NT2/D1 (cell line): ENCODE measurements around the gene LCP2.

Source experiments
- DNase-seq: peaks from one replicate; pipeline ENCODE4 v3.0.0-alpha.2; 2011; ENCODE audit warnings: low read depth, low spot score
- H3K27me3 ChIP-seq: 2 replicates; pipeline ENCODE4 v1.6.0; 2011; ENCODE audit warnings: mild to moderate bottlenecking; ENCODE audit not compliant: insufficient read length, insufficient read depth
- H3K36me3 ChIP-seq: 2 replicates; pipeline ENCODE4 v1.6.1; 2011; ENCODE audit warnings: mild to moderate bottlenecking, low read length, mixed read lengths; ENCODE audit not compliant: insufficient read depth, insufficient read length
- H3K4me1 ChIP-seq: 2 replicates; pipeline ENCODE4 v1.5.1; 2011; ENCODE audit not compliant: insufficient read depth, insufficient read length
- H3K4me3 ChIP-seq: 2 replicates; pipeline ENCODE4 v1.5.1; 2011; ENCODE audit warnings: low read depth; ENCODE audit not compliant: insufficient read length
- H3K9ac ChIP-seq: 2 replicates; pipeline ENCODE4 v1.6.0; 2011; ENCODE audit warnings: low read depth; ENCODE audit not compliant: insufficient read length
- H3K9me3 ChIP-seq: 2 replicates; pipeline ENCODE4 v1.5.1; 2011; ENCODE audit warnings: mild to moderate bottlenecking, low read length; ENCODE audit not compliant: insufficient read depth
- SUZ12 ChIP-seq: IDR thresholded peaks from 2 replicates; pipeline ENCODE4 v1.6.1; 2011; ENCODE audit not compliant: insufficient read length, insufficient read depth; ENCODE audit errors: extremely low read depth
- YY1 ChIP-seq: IDR thresholded peaks from 2 replicates; pipeline ENCODE4 v1.6.1; 2011; ENCODE audit not compliant: insufficient read length, insufficient read depth
- ZNF274 ChIP-seq: IDR thresholded peaks from 2 replicates; pipeline ENCODE4 v1.6.1; 2011; ENCODE audit warnings: mild to moderate bottlenecking, low read depth, low read length

LCP2 gene

DNA sequence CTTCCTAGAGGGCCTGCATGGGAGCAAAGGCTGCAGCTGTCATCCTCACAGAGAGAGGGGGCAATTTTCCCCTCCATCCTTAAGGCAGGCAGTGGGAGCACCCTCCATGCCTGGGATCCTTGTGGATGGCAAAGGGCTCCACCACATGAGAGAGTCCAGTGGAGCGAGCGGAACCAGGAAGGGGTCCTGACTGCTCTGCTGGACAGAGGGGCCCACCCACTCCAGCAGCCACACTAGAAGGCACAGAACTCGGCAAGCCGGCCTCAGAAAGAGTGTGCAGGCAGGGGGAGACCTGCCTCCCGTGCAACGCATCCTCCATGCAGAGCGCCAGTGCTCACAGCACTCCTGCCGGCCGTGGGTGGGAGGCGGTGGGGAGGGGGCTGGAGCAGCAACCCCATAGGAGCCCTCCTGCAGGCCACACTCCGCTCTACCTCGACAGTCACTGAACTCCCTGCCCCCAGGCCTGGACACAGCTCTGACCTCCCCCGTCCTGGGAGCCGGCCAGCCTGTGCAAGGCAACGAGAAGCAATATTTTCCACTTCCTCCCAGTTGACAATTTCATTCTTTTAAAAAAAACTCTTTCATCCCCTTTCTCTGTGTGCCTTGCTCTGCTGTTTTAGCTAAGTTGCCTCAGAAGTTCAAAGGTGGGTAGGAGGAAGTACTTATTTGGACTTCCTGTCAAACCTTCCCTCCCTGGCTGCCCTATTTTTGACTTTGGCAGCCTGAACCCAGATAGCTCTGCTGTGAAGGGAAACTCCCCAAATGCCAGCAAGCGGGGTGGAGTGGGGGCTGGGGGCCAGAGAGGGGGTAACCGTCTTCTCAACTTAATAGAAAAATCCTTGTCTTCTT lies 5.3 kb upstream of the LCP2 start:
- H3K9ac ChIP-seq: no peak overlapping the region

GRCh38 chr5:170301981-170302652 lies 4.5 kb upstream of the LCP2 start:
- H3K9me3 ChIP-seq: no peaks in the 10 kb centered on the region
- TF ChIP-seq ZNF274 (no peak), SUZ12 (no peak), YY1 (no peak)
- DNase-seq: no peak
- H3K36me3 ChIP-seq: no peaks in the 10 kb centered on the region
- no peak overlapping the region for H3K4me3 ChIP-seq
- H3K9ac ChIP-seq: no peak overlapping the region
- no peaks in the 10 kb centered on the region for H3K27me3 ChIP-seq
- peaks cover 7% of the 10 kb centered on the region for H3K4me1 ChIP-seq

More for the DNA sequence above, 5.3 kb upstream of the LCP2 start:
- H3K36me3 ChIP-seq: no peaks in the 10 kb centered on the region
- peaks cover 10% of the 10 kb centered on the region for H3K4me1 ChIP-seq
- no peaks in the 10 kb centered on the region for H3K9me3 ChIP-seq
- H3K4me3 ChIP-seq: no peak overlapping the region
- no peak for DNase-seq
- no peaks in the 10 kb centered on the region for H3K27me3 ChIP-seq
- TF ChIP-seq YY1 (no peak), ZNF274 (no peak), SUZ12 (no peak)

DNA sequence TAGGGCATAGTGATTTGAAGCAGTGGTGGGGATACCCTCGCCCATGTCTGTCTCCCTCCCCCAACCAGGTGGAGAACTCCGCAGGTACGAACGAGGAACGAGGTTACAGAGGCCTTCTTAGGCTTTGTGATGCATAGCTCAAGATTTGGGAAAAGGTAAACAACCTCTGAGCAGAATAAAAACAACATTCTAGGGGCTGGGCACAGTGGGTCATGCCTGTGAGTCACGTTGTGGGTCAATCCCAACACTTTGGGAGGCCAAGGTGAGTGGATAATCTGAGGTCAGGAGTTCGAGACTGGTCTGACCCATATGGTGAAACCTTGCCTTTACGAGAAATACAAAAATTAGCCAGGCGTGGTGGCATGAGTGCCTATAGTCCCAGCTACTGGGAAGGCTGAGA lies 3.6 kb upstream of the LCP2 start:
- no peaks in the 10 kb centered on the region for H3K9me3 ChIP-seq
- no peaks in the 10 kb centered on the region for H3K27me3 ChIP-seq
- H3K4me3 ChIP-seq: no peak overlapping the region
- DNase-seq: no peak
- no peak for TF ChIP-seq YY1
- TF ChIP-seq SUZ12: no peak
- no peak for TF ChIP-seq ZNF274
- no peak overlapping the region for H3K9ac ChIP-seq
- no peaks in the 10 kb centered on the region for H3K36me3 ChIP-seq
- peaks cover 5% of the 10 kb centered on the region for H3K4me1 ChIP-seq

GRCh38 chr5:170300361-170301013 lies 2.9 kb upstream of the LCP2 start:
- peaks cover 5% of the 10 kb centered on the region for H3K4me1 ChIP-seq
- no peak for TF ChIP-seq YY1
- TF ChIP-seq SUZ12: no peak
- TF ChIP-seq ZNF274: no peak
- H3K27me3 ChIP-seq: no peaks in the 10 kb centered on the region
- H3K9ac ChIP-seq: no peak overlapping the region
- no peaks in the 10 kb centered on the region for H3K9me3 ChIP-seq
- no peaks in the 10 kb centered on the region for H3K36me3 ChIP-seq
- DNase-seq: no peak
- no peak overlapping the region for H3K4me3 ChIP-seq

DNA sequence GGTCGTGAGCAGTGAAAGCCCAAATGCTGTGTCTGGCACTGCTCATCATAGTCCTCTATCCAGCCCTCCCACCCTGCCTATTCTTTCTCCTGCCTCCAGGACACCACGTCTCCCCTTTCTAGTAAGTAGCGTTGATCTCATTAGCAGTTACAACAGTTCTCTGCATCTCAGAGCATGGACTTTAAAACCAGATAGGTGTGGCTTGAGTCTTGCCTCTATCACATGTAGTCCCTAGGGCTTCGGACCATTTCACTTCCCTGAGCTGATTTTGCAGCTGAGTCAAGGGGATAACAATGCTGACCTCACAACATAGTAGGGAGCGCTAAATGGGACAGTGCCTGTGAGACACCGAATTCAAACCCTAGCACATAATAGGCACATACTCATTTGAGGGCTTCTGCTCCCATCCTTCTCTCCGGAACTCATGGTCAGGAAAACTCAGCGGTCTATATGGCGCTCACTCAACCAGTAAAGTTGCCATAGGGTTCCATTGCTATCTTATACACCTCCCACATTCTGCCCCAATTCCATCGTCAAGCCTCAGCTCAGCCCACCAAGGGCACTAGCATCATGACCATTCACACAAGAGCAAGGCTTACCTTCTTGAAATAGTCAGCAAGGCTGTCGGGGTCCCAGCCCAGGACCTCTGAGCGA lies 515 bp downstream of the LCP2 start:
- no peaks in the 10 kb centered on the region for H3K9me3 ChIP-seq
- H3K9ac ChIP-seq: no peak overlapping the region
- TF ChIP-seq YY1: no peak
- no peak for TF ChIP-seq SUZ12
- TF ChIP-seq ZNF274: no peak
- no peaks in the 10 kb centered on the region for H3K27me3 ChIP-seq
- no peak for DNase-seq
- H3K4me1 ChIP-seq: no peaks in the 10 kb centered on the region
- no peak overlapping the region for H3K4me3 ChIP-seq
- H3K36me3 ChIP-seq: no peaks in the 10 kb centered on the region

GRCh38 chr5:170296036-170296934 lies 1.3 kb downstream of the LCP2 start:
- no peaks in the 10 kb centered on the region for H3K36me3 ChIP-seq

More at GRCh38 chr5:170296036-170296934, 1.3 kb downstream of the LCP2 start:
- Histone ChIP-seq H3K9ac (no peak overlapping the region), H3K27me3 (no peaks in the 10 kb centered on the region), H3K9me3 (no peaks in the 10 kb centered on the region), H3K4me1 (no peaks in the 10 kb centered on the region), H3K4me3 (no peak overlapping the region)
- TF ChIP-seq SUZ12 (no peak), ZNF274 (no peak), YY1 (no peak)
- no peak for DNase-seq
